Suprapubic skin (tissue), 3 donors: Measurements from ENCODE around the gene ATP9B.

Experiments used
- CTCF ChIP-seq, 2 donors: fragments of 200-600 bp in 1 of 2; fragments of 450-650 bp in 1 of 2; sonication (generic) in 1 of 2; IDR thresholded peaks; one replicate each; pipeline ENCODE4 v1.5.1; 2016 to 2019; ENCODE audit warnings: antibody characterized with exemption in 2 of 2, mild to moderate bottlenecking in 1 of 2, moderate library complexity in 1 of 2
- POLR2A ChIP-seq, 2 donors: fragments of 450-650 bp; IDR thresholded peaks; one replicate each; pipeline ENCODE4 v1.6.1; 2017; ENCODE audit warnings: antibody characterized with exemption in 2 of 2, mild to moderate bottlenecking in 2 of 2, moderate library complexity in 2 of 2

DNA sequence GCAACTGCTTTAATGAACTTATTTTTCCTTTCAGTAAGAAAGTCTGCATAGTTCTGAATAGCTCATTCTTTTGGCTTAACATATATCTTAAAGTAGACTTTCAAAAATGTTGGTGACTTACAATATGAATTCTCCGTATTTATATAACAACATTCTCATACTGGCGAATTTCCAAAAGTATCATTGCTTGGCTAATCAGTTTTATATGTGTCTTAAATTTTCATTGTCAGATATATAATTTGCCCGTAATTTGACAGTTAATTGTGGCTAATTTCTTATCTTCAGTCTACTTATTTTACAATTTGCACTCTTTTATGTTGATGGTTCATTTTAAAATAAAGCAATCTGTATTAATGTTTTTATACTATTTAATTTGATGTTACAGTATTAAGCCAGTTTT lies 144.9 kb downstream of the ATP9B start:
- TF ChIP-seq CTCF (IDR thresholded peaks at IDR 0.05) (no peak), POLR2A (IDR thresholded peaks at IDR 0.05) (no peak)
